NCI-H524 treated with DMSO at 0.1 percent for 48 hours (cell line): Measurements from ENCODE around the gene OR52N2.

Source experiments
- DNase-seq: peaks from one replicate; lab custom pipeline; 2025; lab: John Stamatoyannopoulos, UW

The OR52N2 gene

DNA sequence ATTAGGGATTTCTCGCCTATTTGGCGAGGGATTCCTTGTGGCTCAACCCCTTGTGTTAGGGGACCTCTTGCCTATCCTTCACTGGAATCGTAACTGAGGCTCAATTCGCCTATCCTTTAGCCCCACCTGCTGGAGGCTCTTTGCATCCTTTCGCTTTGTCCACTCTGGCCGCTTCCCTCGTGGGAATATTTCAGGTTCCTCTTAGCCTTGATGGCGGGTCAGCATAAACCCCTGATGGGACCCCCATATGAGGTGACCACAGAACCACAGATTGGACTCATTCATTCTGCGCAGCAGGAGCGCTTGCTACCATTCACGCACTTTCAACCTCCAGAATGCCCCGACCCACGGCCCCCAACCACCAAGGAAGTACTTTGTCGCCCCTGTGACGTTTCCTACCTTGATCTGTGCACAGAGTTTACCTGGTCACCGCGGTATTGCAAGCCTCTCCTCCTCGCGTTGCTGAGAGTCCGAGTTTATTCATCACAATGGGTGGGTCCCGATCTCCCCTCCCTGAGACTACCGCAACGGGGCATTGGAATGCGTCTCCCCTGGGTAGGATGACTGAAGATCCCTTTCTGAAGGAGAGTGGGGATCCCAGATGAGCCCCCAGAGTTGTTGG, at the start of gene OR52N2:
OR52N2 (plus strand) TSS at position 425 of the 622 bp plus-strand sequence. CDS start 11,412 bp downstream, outside the sequence.
- peak; percentile 1 for DNase-seq

DNA sequence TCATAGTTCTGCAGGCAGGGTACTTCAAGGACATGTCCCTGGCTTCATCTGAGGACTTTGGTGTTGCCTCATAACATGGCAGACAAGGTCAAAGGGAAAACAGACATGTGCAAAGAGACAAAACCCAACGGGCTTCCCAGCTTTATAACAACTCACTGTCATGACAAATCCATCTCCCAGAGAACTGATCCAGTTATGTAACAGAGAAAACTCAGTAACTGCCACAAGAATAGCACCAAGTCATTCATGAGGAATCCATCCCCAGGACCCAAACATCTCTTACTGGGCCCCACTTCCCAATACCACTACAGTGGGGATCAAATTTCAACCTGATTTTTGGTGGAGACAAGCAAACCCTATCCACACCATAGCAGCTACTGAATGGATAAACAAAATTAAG, 41.7 kb upstream of the OR52N2 start:
- DNase-seq = no peak

DNA sequence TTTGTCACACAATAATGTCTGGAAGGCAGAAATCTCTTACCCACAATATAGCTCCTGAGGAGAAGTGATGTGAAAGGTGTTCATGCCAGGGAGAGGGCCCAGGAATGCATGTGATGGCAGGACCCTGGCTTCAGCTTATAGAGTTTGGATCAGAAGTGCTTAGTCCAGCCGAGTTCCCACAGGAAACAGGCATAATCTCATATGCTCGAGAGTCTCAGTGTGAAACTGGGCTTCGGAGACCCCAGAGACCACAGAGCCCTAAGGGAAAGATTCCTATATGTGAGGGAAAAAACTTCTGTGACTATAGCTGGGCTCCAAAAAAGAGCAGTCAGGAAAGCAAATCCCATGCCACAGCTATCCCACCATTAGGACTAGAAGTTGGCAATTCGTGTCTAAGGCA, 25.5 kb upstream of the OR52N2 start, which contains the start of gene OR52N5:
OR52N5 (minus strand) TSS at position 101 of the 400 bp plus-strand sequence. CDS start 4,721 bp downstream, outside the sequence.
- no peak for DNase-seq

DNA sequence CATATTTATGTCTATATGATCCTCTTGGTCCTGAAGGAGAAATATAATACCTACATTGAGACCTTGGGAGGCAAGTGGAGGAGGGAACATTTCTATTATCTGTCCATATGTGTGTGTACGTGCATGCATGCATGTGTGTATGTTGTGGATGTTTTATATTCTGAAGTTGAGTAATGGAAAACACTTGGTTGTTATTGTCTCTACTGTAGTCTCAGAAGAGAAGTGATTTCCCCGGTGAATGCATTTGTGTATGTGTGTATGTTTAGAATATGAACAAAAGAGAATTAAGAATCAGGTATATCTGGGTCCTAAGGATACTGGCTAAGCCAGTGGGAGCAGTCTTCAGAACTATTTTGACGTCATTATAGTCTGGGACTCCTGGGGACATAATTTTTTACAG, 17.6 kb upstream of the OR52N2 start, which contains the start of gene OR52N1:
OR52N1 (minus strand) TSS at position 101 of the 400 bp plus-strand sequence. CDS start 2,449 bp downstream, outside the sequence.
- no peak for DNase-seq

DNA sequence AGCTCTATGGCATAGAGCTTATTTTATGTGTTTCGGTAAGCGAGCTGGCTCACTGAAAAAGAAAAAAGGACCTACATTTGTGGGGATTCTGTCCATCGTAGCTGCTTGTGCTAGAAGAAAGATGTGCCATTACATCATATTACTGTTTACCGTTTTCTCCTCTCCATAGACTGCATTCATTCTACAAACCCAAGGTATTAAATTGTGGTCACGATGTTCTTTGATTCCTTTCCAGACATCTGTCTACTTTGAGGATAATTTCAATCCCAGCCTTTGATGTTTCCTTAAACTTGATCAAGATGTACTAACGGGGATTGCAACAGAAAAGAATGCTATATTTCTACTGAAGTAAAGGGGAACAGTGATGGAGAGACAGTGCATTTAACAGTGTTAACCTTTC, 12.2 kb upstream of the OR52N2 start:
- no peak for DNase-seq

DNA sequence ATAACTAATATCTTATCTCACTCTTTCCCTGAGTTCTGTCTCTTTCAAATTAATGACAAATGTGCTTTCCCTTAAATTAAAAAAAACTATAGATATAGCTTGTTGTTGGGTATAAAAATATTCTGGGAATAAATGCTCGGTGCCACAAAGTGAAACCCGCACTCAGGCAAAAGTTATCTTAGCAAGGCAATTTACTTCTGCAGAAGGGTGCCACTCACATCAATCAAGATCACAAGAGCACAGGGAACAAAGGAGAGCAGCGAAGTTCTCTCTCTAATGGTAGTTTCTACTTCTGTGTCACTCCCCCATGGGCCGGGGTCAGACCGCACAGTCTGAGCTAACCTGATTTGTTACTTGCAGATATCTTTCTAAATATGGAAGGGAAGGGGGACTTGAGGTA, 4.7 kb upstream of the OR52N2 start:
- DNase-seq = no peak

DNA sequence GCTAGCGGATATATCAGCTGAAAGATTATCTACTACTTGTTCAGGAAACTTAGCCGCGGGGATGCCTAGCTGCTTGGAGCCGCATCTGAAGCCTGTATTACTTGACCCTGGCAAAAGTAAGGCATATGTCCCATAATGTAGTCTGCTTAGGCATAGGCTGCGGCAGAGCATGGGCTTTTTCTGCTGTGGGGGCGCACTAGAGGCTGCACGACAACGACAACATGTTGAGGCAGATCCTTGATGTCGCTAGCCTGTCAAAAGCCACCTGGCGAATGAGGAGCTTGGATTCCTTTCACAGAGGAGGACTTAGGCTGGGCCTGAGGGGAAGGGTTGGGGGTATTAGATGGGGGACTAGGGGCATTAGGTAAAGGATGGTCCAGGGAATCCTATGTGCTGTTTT, 1.1 kb upstream of the OR52N2 start:
- no peak for DNase-seq

DNA sequence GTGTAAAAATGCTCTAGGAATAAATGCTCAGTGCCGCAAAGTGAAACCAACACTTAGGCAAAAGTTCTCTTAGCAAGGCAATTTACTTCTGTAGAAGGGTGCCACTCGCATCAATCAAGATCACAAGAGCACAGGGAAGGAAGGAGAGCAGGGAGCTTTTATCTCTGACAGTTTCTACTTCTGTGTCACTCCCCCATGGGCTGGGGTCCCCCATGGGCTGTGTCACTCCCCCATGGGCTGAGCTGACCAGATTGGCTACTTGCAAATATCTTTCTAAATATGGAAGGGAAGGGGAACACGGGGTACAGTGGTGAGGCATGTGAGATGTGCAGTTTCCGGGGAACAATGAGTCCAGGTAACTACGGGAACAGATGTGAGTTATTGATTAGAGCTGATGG, 397 bp downstream of the OR52N2 start:
- no peak for DNase-seq

DNA sequence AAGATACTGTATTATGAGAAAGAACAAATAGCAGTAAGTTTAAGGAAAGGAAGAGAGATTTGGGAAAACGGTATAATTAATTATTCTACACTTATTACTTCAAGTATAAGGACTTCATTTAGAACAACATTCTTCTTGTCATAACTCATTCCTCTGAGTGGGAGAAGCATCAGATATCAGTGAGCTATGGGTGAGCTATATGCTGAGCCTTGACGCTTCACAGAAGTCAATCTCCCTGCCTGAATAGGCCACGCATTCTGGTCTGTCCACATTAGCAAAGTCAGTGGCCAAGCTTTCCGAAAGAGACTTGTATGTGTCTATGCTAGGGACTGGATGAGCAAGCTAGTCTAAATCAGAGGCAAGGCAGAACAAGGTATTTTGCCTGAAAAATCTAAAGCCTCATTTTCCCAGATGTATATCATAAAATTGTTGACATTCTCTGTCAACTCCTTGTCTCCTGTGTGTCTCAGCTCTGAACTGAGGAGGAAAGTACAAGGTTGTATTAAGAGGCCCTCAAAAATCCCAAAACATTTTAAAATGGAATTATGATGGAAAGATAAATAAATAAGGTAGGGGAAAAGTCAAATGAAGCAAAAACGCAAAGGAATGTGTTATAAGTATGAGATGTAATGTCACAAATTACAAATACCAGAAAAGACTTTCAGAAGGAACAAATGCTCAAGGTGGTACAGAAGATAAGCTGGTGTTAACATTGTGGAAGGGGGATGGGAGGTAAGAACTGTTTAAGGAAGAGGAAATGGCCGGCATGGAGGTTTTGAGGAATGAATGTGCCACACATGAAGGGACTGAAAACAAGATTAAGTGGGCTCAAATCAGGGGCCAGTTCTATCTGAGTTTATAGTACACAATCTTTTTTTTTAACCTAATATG, 1.4 kb downstream of the OR52N2 start:
- no peak for DNase-seq

DNA sequence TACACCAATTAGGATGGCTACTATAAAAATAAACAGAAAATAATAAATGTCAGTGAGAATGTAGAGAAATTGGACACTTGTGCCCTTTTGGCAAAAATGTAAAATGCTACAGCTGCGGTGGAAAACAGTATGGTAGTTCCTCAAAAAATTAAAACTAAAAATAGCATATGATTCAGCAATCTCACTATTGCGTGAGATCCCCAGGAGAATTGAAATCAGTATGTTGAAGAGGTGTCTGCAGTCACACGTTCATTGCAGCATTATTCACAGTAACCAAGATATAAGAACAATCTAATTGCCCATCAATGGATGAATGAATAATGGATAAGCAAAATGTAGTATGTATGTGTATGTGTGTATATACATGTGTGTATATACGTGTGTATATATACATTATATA, 6.8 kb downstream of the OR52N2 start:
- DNase-seq = no peak

DNA sequence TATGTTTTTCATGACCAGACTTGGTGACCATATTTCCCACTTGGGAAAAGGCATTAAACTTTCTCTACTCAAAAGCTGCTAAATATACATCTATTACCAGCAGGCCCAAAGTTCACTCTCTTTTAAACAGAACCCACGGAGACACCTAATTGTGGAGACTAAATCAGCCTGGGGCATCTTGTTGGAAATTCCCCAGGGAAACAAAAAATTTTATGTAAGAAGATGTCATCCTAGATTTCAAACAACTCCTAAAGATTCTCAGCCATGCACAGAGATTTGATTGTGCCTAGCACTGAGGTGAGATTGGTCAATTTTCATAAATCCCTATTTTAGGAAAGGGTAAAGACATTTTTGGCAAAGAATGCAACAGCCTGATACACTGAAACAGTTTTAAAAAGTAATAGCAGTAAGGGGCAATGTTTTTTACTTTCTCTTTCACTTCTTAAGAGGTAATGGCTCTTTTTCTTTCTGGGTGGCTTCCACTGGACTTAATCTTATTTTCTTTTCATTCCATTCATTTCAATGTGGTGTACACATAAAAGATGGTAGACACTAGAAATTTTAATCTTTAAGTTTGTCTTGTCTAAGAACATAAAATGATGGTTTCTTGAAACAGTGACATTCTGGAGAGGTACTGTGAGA, 9.6 kb downstream of the OR52N2 start:
- no peak for DNase-seq

DNA sequence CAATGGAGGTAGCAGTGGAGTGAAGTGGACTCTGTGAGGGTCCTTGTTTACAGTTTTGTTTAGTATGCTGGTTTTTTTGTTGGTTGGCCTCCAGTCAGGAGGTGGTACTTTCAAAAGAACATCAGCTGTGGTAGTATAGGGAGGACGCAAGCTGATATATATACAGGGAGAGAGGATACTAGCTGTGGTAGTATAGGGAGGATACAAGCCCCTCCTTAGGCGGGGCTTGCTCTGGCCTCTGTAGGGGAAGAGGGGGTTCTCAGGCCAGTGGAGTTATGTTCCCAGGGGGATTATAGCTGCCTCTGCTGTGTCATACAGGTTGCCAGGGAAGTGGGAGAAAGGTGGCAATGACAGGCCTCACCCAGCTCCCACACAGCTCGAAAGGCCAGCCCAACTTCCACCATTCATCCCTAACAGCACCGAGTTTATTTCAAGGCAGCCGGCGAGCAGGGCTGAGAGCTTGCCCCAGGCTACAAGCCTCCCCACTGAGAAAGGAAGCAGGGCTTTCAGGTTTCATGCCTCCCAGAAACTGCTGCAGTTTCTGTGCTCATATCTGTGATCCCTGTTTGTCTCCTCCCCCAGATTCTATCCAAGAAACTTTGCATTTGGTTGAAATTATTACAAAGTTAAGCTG, 22.6 kb downstream of the OR52N2 start:
- no peak for DNase-seq

DNA sequence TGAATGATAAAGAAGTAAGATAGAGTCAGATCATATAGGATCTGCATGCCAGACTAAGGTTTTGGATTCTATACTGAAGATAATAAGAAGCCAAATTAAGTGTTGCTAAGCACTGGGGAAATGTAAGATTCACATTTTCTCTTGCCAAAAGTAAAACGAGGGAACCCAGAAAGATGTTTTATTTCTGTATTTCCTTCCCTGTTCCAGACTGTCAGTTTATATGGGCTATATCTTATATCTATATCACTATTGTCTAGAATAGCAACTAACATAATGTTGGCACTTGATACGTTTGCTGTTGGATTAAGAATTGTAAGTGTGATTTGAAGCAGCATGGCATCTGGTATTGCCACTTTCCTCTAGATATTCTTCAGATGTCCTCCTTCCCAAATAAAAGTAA, 24.7 kb downstream of the OR52N2 start:
- no peak for DNase-seq

DNA sequence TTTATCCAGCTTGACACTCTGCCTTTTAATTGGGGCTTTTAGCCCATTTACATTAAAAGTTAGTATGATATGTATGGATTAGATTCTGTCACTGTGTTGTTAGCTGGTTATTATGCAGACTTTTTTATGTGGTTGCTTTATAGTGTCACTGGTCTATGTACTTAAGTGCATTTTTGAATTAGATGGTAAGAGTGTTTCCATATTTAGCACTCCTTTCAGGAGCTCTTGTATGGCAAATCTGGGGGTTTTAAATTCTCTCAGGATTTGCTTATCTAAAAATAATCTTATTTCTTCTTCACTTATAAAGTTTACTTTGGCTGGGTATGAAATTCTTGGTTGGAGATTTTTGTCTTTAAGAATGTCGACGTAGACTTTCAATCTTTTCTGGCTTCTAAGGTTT, 29.0 kb downstream of the OR52N2 start:
- DNase-seq = no peak

DNA sequence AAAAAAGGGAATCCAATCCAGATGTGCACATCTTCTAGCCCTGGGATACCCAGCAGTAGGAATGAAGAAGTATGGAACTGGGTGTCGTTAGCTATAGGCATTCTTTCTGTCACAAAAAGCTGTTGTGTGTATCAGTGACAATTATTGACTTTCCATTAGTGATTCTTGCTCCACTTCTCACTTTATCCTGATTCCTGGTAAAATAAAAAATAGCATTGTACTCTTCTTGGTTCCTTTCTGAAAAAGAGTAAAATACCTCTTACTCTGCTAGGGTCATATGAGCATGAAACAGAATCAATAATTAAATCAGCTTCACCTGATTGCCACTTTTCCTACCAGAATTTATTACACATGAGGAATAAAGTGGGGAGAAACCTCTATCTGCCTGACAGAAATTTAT, 33.1 kb downstream of the OR52N2 start, which contains the start of gene OR52E6:
OR52E6 (minus strand) TSS at position 101 of the 400 bp plus-strand sequence; CDS start at position 101, 0 bp downstream.
- DNase-seq = no peak

DNA sequence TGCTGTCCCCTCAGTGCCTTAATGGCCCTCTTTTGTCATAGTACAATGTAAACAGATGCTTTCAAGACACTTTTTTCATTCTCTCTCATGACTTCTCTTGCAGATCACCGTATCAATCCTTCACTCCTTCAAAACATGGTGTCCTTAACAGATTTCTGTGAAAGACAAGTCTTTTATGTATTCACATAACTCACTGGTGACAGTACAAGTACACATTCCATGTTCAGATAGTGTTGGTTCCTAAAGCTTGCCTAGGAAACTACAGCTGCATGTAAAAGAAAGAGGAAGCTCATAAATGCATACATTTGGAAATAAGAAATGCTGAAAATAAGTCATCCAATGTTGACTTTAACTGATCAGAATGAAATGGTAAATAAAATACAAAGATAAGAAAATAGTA, 38.0 kb downstream of the OR52N2 start:
- no peak for DNase-seq

DNA sequence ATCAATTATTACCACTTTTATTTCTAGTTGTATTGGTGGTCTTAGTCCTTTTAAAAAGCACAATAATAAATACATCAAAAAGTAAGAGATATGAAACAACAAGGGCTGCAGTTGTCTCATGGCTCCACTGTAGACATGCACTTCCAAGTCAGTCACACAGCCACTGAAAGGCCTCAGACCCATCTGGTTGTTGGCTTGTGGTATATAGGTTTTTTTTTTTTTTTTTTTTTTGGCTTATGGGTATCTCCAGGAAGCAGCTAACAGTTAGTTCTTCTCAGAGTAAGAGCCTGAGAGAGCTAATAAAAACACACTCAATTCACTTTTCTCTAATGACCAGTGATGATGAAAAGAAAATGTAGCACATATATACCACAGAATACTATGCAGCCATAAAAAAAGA, 39.0 kb downstream of the OR52N2 start:
- DNase-seq = no peak

DNA sequence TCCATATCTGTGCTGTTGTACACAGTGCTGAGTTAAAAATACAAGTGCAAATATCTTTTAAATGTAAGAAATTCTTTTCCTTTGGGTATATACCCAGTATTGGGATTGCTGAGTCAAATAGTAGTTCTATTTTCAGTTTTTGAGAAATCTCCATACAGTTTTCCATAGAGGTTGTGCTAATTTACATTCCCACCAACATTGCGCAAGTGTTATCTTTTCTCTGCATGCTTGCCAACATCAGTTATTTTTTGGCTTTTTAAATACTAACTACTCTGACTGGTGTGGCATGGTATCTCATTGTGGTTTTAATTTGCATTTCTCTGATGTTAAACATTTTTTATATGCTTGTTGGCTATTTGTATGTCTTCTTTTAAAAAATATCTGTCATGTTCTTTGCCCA, 42.3 kb downstream of the OR52N2 start:
- no peak for DNase-seq

DNA sequence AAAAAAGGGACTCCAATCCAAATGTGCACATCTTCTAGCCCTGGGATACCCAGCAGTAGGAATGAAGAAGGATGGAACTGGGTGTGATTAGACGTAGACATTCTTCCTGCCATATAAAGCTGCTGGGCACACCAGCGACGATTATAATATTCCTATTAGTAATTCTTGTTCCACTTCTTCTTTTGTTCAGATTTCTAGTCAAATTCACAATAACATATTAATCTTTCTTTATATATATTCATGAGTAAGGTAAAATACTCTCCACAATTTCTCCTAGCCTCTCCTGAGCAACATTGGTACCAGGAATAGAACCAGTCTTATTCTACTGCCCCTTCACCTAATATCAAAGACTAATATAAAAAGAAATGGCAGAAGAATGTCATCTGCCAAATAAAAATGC, 48.9 kb downstream of the OR52N2 start, which contains the start of gene OR52E8:
OR52E8 (minus strand) TSS at position 101 of the 400 bp plus-strand sequence; CDS start at position 101, 0 bp downstream.
- no peak for DNase-seq

DNA sequence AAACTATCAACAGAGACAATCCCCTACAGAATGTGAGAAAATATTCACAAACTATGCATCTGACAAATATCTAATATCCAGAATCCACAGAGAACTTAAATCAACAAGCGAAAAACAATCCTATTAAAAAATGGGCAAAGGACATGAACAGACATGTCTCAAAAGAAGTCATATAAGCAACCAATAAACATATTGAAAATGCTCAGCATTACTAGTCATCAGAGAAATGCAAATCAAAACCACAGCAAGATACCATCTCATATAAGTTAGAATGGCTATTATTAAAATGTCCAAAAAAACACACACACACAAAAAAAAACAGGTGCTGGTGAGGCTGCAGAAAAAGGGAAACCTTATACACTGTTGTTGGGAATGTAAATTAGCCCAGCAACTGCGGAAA, 57.1 kb downstream of the OR52N2 start:
- no peak for DNase-seq
